Effector memory CD4-positive, alpha-beta T cell (primary cell): Measurements from ENCODE around the gene AZIN2.
A peak's percentile ranks its signal among the peaks of the same experiment; 100 is the strongest.
"Not testable (repeated sequence)": the region's sequence is repeated elsewhere in the genome, so short reads cannot be mapped to it uniquely, and the experiment has no call there.

Experiments
- DNase-seq, 3 donors: peaks; one replicate each; pipeline ENCODE4 v3.0.0-alpha.2; 2020
- H3K27ac ChIP-seq: 2 replicates; pipeline ENCODE4 v1.7.0; 2013; ENCODE audit warnings: mild to moderate bottlenecking, low read length, moderate library complexity; ENCODE audit not compliant: insufficient read depth, poor library complexity, severe bottlenecking
- H3K27me3 ChIP-seq: replicated peaks from 2 replicates; pipeline ENCODE4 v1.7.0; 2013; ENCODE audit warnings: mild to moderate bottlenecking, low read length; ENCODE audit not compliant: insufficient read depth, control insufficient read depth, poor library complexity, severe bottlenecking
- H3K36me3 ChIP-seq: 2 replicates; pipeline ENCODE4 v1.7.0; 2013; ENCODE audit warnings: mild to moderate bottlenecking, low read length, moderate library complexity; ENCODE audit not compliant: control insufficient read depth, insufficient read depth
- H3K4me1 ChIP-seq: 2 replicates; pipeline ENCODE4 v1.7.0; 2013; ENCODE audit warnings: low read length, mild to moderate bottlenecking; ENCODE audit not compliant: control insufficient read depth, insufficient read depth, poor library complexity, severe bottlenecking
- H3K4me3 ChIP-seq: 2 replicates; pipeline ENCODE4 v1.7.0; 2013; ENCODE audit warnings: low read length, low read depth, mild to moderate bottlenecking; ENCODE audit not compliant: insufficient read depth, poor library complexity, severe bottlenecking
- H3K9me3 ChIP-seq: 2 replicates; pipeline ENCODE4 v1.7.0; 2013; ENCODE audit warnings: mild to moderate bottlenecking, low read length, moderate library complexity; ENCODE audit not compliant: control insufficient read depth

Gene AZIN2

DNA sequence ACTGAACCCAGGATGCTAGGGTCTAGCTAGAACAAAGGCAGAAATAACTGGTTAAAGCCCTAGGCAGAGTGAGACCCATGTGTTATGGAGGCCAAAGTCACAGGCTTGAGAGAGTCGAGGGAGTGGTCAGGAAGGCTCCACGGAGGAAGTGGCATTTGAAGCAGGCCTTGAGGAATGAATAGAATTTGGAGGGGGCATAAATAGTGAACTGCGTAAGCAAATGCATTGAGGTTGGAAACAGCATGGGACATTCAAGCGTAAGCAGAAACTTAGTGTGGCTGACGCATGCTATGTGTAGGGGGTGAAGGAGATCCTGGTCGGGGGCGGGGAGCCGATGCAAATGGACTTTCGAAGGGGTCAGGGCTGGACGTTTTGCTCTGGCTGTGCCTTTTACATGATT, 11.5 kb downstream of the AZIN2 start:
- Histone ChIP-seq H3K36me3 (no peaks in the 10 kb centered on the region), H3K27me3 (no peaks in the 10 kb centered on the region), H3K9me3 (no peaks in the 10 kb centered on the region), H3K4me1 (peaks cover 18% of the 10 kb centered on the region), H3K4me3 (no peak overlapping the region), H3K27ac (no peak overlapping the region)
- no peak for DNase-seq

- no peaks in the 10 kb centered on the region for H3K27me3 ChIP-seq
- H3K9me3 ChIP-seq, result no peaks in the 10 kb centered on the region
- H3K27ac ChIP-seq, result no peak overlapping the region
- no peak for DNase-seq
- no peak overlapping the region for H3K4me3 ChIP-seq
- H3K36me3 ChIP-seq, result no peaks in the 10 kb centered on the region
- peaks cover 19% of the 10 kb centered on the region for H3K4me1 ChIP-seq
Observed at GRCh38 chr1:33093004-33093403, 12.1 kb downstream of the AZIN2 start.

- Histone ChIP-seq H3K27ac (no peak overlapping the region), H3K27me3 (no peaks in the 10 kb centered on the region), H3K4me1 (peaks cover 24% of the 10 kb centered on the region), H3K36me3 (no peaks in the 10 kb centered on the region), H3K4me3 (no peak overlapping the region), H3K9me3 (no peaks in the 10 kb centered on the region)
- DNase-seq, result no peak
Observed at GRCh38 chr1:33094486-33094885, 13.5 kb downstream of the AZIN2 start.

- no peaks in the 10 kb centered on the region for H3K36me3 ChIP-seq
- H3K27ac ChIP-seq, result no peak overlapping the region
- no peaks in the 10 kb centered on the region for H3K27me3 ChIP-seq
- no peak overlapping the region for H3K4me3 ChIP-seq
- peaks cover 30% of the 10 kb centered on the region for H3K4me1 ChIP-seq
- H3K9me3 ChIP-seq, result no peaks in the 10 kb centered on the region
- DNase-seq, result peak in 1 of 3 donors; percentile 16
Observed at GRCh38 chr1:33094971-33095604, 14.1 kb downstream of the AZIN2 start.

DNA sequence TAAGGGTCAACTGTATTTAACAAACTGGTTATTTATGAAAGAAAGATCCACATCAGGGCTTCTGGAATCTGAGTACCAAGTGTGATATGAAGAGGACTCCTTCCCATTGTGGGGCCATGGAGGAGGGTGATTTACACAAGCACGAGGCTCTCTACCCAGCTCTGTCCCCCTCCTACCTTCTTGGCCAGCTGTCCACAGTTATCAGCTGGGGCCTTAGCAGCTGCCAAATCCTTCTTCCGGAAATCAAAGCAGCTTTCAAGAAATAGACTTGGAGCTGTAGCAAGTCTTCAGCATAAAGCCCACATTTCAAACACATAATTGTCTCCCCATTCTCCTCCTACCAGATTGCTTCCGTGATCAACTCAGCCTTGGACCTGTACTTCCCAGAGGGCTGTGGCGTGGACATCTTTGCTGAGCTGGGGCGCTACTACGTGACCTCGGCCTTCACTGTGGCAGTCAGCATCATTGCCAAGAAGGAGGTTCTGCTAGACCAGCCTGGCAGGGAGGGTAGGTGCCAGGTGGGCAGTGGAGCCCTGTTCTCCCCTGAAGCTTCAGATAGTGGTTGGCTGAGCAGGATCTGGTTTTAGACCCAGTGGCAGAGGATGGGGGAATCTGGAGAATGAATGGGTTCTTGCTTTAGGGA, 15.5 kb downstream of the AZIN2 start:
- no peaks in the 10 kb centered on the region for H3K27me3 ChIP-seq
- no peak overlapping the region for H3K4me3 ChIP-seq
- no peak for DNase-seq
- peaks cover 34% of the 10 kb centered on the region for H3K4me1 ChIP-seq
- H3K27ac ChIP-seq, result no peak overlapping the region
- no peaks in the 10 kb centered on the region for H3K36me3 ChIP-seq
- H3K9me3 ChIP-seq, result no peaks in the 10 kb centered on the region

GRCh38 chr1:33097137-33097611, 16.2 kb downstream of the AZIN2 start:
- DNase-seq, result no peak
- H3K27ac ChIP-seq, result no peak overlapping the region
- H3K36me3 ChIP-seq, result no peaks in the 10 kb centered on the region
- H3K4me1 ChIP-seq, result peaks cover 34% of the 10 kb centered on the region
- no peaks in the 10 kb centered on the region for H3K27me3 ChIP-seq
- H3K9me3 ChIP-seq, result no peaks in the 10 kb centered on the region
- H3K4me3 ChIP-seq, result no peak overlapping the region

DNA sequence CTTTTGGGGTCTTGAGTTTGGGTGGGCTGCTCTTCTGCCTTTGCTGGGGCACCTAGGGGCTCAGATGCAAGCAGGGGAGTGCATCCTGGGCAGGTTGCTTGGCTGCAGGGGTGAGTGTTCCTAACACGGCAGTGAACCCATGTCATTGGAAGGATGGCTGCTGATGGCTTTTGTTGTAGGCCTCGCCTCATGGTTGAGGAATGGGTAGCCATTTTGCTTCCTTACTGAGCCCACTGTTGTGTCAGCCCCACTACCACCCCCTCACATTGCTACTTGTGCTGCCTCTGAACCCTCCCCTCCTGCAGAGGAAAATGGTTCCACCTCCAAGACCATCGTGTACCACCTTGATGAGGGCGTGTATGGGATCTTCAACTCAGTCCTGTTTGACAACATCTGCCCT, 16.8 kb downstream of the AZIN2 start:
- Histone ChIP-seq H3K27ac (no peak overlapping the region), H3K4me1 (peaks cover 34% of the 10 kb centered on the region), H3K27me3 (no peaks in the 10 kb centered on the region), H3K4me3 (no peak overlapping the region), H3K36me3 (no peaks in the 10 kb centered on the region), H3K9me3 (no peaks in the 10 kb centered on the region)
- DNase-seq, result no peak

DNA sequence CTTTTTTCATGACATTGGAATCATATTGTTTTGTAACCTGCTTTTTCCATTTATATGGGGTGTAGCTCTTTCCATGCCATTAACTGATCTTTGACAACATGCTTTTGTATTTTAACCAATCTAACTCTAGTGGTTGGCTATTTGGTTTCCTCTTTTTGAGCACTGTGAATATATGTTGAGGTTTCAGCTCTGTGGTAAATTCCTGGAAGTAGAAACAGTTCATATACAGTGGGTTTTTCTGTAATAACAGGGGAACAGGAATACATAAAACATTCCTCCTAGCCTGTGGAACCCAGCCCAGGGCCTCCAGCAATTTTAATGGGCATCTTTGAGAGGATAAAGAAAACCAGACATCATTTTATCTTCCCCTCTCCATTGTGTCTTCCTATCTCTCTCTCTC, 17.4 kb downstream of the AZIN2 start:
- Histone ChIP-seq H3K27ac (no peak overlapping the region), H3K4me3 (no peak overlapping the region), H3K36me3 (no peaks in the 10 kb centered on the region), H3K4me1 (peaks cover 34% of the 10 kb centered on the region), H3K27me3 (no peaks in the 10 kb centered on the region), H3K9me3 (no peaks in the 10 kb centered on the region)
- no peak for DNase-seq

DNA sequence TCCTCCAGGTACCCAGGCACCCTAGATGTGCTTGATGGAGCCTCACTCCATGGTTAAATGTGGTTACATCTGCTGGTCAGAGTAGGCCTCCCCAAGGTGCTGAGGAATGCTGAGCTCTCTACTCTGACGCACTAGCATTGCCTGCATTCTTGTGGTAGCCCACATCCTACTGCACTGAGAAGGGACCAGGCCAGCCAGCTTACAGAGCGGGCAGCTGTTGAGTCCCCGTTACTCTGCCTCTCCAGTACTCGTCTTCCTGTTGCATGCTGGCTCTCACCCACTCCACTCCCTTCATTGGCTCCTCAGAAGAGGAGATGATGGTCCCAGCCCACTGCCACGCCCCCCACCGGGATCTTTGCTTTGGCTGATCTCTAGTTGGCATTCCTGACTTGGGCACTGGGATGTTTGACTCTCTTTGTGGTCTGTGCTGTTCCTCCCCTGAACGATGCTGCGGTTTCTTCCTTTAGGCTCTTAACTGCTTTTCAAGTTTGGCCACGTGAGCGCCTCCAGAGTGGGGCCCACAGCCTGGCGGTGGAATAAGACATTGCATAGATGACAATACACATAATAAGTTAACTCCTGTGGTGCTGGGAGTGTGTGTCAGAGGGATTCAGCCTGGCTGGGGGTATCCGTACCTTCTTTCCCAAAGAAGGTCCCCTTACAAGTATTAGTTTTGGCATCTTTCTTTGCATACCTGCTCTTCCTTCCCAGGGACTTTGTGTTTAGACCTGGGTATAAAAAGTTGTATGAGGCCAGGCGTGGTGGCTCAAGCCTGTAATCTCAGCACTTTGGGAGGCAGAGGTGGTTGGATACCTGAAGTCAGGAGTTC, 18.6 kb downstream of the AZIN2 start:
- peak; percentile 59 to 67 (median 62) for DNase-seq
- H3K4me3 ChIP-seq, result no peak overlapping the region

DNA sequence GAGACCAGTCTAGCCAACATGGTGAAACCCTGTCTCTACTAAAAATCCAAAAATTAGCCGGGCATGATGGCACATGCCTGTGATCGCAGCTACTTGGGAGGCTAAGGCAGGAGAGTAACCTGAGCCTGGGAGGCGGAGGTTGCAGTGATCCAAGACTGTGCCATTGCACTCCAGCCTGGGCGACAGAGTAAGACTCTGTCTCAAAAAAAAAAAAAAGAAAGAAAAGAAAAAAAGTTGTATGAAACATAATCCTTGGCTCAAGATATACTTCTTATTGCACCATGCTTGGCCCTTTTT, 19.1 kb downstream of the AZIN2 start:
- Histone ChIP-seq H3K4me1 (peaks cover 34% of the 10 kb centered on the region), H3K27ac (peak overlapping the region; percentile 55)
- not testable (repeated sequence) for H3K9me3 ChIP-seq, H3K36me3 ChIP-seq, H3K27me3 ChIP-seq, DNase-seq, H3K4me3 ChIP-seq

More for the DNA sequence above, 18.6 kb downstream of the AZIN2 start:
- H3K9me3 ChIP-seq, result no peaks in the 10 kb centered on the region
- H3K27ac ChIP-seq, result peak overlapping the region; percentile 55
- peaks cover 34% of the 10 kb centered on the region for H3K4me1 ChIP-seq
- H3K27me3 ChIP-seq, result no peaks in the 10 kb centered on the region
- H3K36me3 ChIP-seq, result no peaks in the 10 kb centered on the region
